HEK293 (cell line): ENCODE data around the gene ARPC4.
"Not testable (repeated sequence)": the region's sequence is repeated elsewhere in the genome, so short reads cannot be mapped to it uniquely, and the experiment has no call there.

Experiments
- CTCF ChIP-seq: fragments of 450-650 bp; formaldehyde crosslinking; IDR thresholded peaks from 2 replicates; pipeline ENCODE4 v1.5.1; 2016; ENCODE audit warnings: missing biosample characterization, missing genetic modification characterization
- KLF10 ChIP-seq: fragments of 450-650 bp; IDR thresholded peaks from 2 replicates; pipeline ENCODE4 v1.5.1; 2018; ENCODE audit warnings: missing biosample characterization, mild to moderate bottlenecking, missing genetic modification characterization
- OVOL3 ChIP-seq: fragments of 450-650 bp; formaldehyde crosslinking; IDR thresholded peaks from 2 replicates; pipeline ENCODE4 v1.5.1; 2016; ENCODE audit warnings: missing biosample characterization, missing genetic modification characterization
- YY1 ChIP-seq: fragments of 450-650 bp; formaldehyde crosslinking; IDR thresholded peaks from 2 replicates; pipeline ENCODE4 v1.5.1; 2018; ENCODE audit warnings: missing biosample characterization, missing genetic modification characterization
- ZBTB1 ChIP-seq: fragments of 450-650 bp; formaldehyde crosslinking; IDR thresholded peaks from 2 replicates; pipeline ENCODE4 v1.5.1; 2016; ENCODE audit warnings: missing biosample characterization, missing genetic modification characterization
- ZBTB21 ChIP-seq: fragments of 450-650 bp; formaldehyde crosslinking; IDR thresholded peaks from 2 replicates; pipeline ENCODE4 v1.5.1; 2017; ENCODE audit warnings: missing biosample characterization, missing genetic modification characterization
- ZFHX2 ChIP-seq: fragments of 450-650 bp; formaldehyde crosslinking; conservative IDR thresholded peaks from 2 replicates; pipeline ENCODE4 v1.5.1; 2016; ENCODE audit warnings: missing biosample characterization, missing genetic modification characterization
- ZNF140 ChIP-seq: fragments of 450-650 bp; formaldehyde crosslinking; IDR thresholded peaks from 2 replicates; pipeline ENCODE4 v1.5.1; 2016; ENCODE audit warnings: missing biosample characterization, missing genetic modification characterization
- ZNF354C ChIP-seq: fragments of 450-650 bp; formaldehyde crosslinking; IDR thresholded peaks from 2 replicates; pipeline ENCODE4 v1.5.1; 2016; ENCODE audit warnings: missing biosample characterization, missing genetic modification characterization, low read depth, borderline replicate concordance
- ZNF398 ChIP-seq: fragments of 450-650 bp; formaldehyde crosslinking; IDR thresholded peaks from 2 replicates; pipeline ENCODE4 v1.5.1; 2017; ENCODE audit warnings: missing biosample characterization, missing genetic modification characterization
- ZNF449 ChIP-seq: fragments of 450-650 bp; formaldehyde crosslinking; IDR thresholded peaks from 2 replicates; pipeline ENCODE4 v1.5.1; 2017; ENCODE audit warnings: missing biosample characterization, mild to moderate bottlenecking, missing genetic modification characterization, moderate library complexity
- ZNF510 ChIP-seq: fragments of 450-650 bp; formaldehyde crosslinking; IDR thresholded peaks from 2 replicates; pipeline ENCODE4 v1.5.1; 2018; ENCODE audit warnings: mild to moderate bottlenecking, missing genetic modification characterization, missing biosample characterization; ENCODE audit not compliant: insufficient replicate concordance

- not testable (repeated sequence) for TF ChIP-seq CTCF; ZNF354C; ZFHX2 (tag by site-specific recombination); KLF10; YY1 (tag by site-specific recombination); ZBTB21 (tag by site-specific recombination); ZNF449 (tag by site-specific recombination); ZBTB1 (tag by site-specific recombination); ZNF398 (tag by site-specific recombination); ZNF510 (tag by site-specific recombination); ZNF140 (tag by site-specific recombination); OVOL3 (tag by site-specific recombination)
These were observed 61.5 kb downstream of the ARPC4 start for GRCh38 chr3:9854291-9854940.
